Hindlimb muscle (tissue), 1 donor: Measurements from ENCODE around the gene TADA3. TPM values are rescaled to one million over a fixed set of nuclear protein-coding genes. Genes with fewer than 3 reads are reported as not detected.
A peak's percentile ranks its signal among the peaks of the same experiment; 100 is the strongest.
"Not testable (repeated sequence)": the region's sequence is repeated elsewhere in the genome, so short reads cannot be mapped to it uniquely, and the experiment has no call there.

Experiments
- DNase-seq: peaks from one replicate; pipeline ENCODE4 v3.0.0-alpha.2; 2013
- polyA plus RNA-seq: library from polyadenylated mRNA; unstranded; fragments of 120-200 nt; gene quantifications from one replicate; pipeline ENCODE4 v1.2.1, GENCODE V29; 2013; ENCODE audit not compliant: insufficient read length

The TADA3 gene
- polyA plus RNA-seq, 1 donor = 68.8 TPM

DNA sequence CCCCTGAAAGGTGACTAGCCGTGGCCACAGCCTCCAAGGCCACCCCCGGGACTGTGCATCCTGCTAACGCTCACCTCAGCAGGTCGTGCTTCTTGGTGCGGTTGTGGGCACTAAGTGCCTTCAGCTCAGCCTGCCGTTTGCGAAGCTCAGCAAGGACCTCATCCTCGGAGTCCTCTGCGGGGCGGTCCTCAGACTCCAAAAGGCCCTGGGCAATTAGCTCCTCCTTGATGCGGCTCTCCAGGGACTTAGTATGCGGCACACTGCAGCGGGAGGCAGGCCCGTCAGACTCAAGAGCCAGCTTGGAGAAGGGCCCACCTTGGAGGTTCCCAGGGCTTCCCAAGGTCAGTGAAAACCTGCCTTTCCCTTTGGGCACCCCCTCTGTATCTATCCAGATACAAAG, 8.3 kb downstream of the TADA3 start:
- DNase-seq = no peak

DNA sequence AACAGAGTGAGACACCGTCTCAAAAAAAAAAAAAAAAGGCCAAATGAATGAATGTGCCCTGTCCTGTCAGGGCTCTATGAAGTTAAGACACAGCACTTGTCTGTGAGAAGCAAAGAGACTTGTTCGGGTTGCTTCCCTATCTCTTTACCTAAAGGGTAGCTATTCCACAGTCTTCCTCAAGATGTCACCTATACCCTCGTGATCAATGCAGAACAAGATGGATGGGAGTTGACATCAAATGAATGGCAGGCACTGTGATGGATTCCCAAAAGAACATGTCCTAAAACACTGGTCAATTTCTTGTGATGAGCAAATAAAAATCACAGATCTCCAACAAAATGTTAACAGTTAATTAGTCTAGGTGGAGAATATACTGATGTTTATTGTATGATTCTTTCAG, 9.5 kb downstream of the TADA3 start:
- no peak for DNase-seq

DNA sequence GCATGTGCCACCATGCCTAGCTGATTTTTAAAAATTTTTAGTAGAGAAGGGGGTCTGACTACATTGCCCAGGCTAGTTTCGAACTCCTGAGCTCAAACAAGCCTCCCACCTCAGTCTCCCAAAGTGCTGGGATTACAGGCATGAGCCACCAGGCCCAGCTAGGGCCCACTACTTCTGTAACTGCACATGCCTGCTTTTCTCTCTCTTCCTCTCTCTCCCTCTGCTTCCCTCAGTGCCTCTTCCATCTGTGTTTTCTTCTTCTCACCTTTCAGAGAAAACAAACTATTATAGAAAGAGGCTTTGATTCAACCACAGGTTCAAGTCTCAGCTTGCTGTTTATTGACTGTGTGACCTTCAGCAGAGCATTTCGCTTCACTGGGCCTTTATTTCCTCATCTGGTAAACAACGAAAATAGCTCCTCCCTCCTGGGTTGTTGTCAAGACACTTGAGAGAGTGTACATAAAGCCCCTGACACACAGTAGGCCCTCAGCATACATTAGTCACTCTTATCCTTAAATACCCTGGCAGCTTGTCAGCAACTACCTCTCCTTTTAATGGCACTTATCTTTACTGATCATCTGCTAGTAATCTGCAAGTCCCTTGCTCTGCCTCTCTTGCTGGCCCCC, 10.2 kb downstream of the TADA3 start:
- no peak for DNase-seq

GRCh38 chr3:9781551-9781950, 10.7 kb downstream of the TADA3 start:
- DNase-seq = no peak

GRCh38 chr3:9780910-9781309, 11.4 kb downstream of the TADA3 start:
- DNase-seq = no peak

DNA sequence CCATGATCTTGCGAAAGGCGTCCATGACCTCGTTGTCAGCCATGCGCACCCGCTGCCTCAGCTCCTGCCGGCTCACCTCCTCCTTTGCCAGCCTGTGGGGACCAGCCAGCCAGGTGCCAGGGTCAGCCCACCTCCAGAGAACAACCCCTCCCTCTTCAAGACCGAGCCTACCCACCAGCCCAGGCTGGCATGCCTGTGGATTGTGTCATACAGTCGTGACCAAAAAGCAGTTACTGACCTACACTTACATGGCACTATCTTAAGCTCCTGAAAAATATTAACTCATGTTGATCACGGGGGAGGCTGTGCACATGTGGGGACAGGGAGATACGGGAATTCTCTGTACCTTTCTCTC, 11.8 kb downstream of the TADA3 start:
- DNase-seq = no peak

DNA sequence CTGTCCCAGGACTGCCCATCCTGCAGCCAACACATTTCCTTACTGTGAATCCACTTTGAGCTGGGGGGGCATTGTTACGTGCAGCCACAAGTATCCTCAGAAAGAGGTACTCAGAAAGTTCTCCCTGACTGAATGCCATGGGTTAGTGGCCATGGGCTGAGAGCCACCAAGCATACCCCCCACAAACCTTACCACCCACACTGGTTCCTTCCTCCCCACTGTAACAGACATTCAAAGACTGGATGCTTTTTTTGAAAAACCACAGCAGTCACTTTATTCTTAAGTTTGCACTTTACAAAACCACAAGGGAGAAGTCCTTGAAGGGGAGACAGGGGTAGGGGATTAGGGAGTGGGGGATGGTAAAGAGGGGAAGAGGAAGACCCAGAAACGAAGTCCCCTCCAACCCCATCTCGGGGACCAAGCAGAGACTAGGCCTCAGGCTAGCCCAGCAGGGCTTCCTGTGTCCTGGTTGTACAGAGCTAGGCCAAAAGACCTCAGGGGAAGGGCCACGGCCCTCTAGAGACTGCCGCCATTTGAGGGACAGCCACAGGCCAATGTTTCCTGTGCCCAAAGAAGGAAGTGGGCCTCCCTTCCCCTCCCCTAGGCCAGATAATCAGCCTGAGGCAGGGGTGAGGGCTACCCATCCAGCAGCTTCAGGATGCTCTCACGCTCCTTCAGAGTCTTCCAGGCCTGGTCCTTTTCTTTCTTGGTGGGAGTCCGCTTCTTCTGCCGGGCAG, 12.4 kb downstream of the TADA3 start:
- DNase-seq = no peak

- DNase-seq = no peak
These were observed 13.1 kb downstream of the TADA3 start for GRCh38 chr3:9779075-9779593.

DNA sequence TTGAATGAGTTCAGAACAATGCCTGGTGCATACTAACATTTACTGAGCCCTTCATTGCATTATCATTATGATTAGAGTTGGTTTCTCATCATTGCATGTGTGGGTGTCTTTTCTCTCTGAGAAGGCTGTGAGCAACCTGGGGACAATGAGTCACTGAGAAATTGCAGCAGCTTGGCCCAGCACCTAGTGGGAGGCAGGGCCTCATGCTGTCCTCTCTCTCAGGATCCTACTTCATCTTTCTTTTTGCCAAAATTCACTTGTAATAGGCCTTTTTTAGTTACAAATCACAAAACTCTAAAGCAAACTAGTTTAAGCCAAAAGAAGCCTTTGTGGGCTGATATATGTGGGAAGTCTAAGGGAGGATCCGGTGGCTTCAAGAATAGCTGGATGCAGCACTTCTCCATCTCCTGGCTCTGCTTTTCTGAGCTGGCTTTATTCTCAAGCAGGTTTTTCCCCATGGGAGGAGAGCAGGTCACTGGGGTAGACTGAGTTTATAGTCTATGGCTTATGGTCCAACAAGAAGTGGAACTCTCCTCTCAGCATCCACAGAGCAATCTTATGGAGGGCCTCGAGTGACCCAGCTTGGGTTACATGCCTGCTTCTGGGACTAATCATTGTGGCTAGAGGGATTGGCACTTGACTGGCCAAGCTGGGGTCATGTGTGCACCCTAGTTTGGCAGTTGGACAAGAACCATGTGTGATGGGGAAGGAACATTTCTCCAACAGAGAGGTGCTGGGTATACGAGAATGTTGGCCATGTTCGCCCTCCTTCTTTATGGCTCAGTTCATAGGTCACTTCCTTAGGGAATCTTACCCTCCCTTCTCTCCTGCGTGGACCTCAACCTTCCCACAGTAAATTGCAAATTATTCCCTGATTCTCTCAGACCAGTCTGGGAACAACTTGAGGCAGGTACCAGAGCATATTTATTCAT, 13.9 kb downstream of the TADA3 start:
- no peak for DNase-seq

- DNase-seq = no peak
These were observed 14.6 kb downstream of the TADA3 start for GRCh38 chr3:9777694-9778021.

DNA sequence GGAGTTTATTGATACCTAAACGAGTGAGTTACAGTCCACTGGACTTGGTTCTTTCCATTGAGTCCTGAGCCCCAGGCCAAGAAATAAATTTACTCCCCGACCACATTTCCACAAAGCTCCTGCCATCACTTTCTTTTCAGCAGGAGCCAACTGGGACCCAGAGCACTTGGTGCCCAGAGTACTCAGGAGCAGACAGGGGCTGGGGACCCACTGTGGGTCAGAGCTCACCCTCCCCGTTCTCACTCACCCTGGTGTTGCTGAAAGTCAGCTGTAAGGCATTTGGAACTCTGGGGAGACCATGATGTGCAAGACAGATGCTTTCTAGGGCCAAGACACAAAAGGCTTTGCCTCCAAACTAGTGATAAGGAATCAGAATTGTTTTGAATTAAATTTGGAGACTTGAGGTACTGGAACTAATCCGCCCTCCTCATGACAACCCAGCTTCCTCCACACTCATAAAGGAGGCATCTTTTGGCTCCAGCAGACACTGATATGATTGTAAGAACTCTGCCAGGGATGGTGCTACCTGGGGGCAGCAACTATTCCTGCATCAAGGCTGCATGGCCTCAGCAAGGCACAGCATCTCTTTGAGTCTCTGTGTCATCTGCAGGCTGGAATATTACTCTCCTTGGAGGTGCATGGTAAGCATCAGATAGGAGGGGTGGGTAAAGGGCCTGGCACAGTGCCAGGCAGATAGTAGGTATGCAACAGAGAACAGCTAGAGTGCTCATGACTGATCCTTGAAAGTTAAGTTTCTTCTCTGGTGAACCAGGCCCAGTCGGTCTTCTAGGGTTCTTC, 15.2 kb downstream of the TADA3 start:
- no peak for DNase-seq

DNA sequence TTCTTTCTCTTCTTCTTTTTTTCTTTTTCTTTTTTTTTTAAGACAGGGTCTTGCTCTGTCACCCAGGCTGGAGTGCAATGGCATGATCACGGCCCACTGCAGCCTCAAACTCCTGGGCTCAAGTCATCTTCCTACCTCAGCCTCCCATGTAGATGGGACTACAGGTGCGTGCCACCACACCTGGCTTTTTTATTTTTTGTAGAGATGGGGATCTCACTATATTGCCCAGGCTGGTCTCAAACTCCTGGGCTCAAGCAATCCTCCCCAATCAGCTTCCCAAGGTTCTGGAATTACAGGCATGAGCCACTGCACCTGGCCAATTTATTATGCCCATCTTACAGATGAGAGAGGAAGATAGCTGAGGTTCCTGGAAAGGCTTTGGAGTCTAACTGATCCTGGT, 21.3 kb downstream of the TADA3 start:
- DNase-seq = not testable (repeated sequence)

GRCh38 chr3:9770276-9770812, 21.9 kb downstream of the TADA3 start:
- peak; percentile 69 for DNase-seq

GRCh38 chr3:9769426-9770275, 22.6 kb downstream of the TADA3 start, which contains the start of gene CAMK1:
Gene CAMK1 (minus strand): TSS chr3:9769947. CDS start chr3:9767749, 2,198 bp downstream.
- DNase-seq = peak; percentile 85

GRCh38 chr3:9769012-9769411, 23.3 kb downstream of the TADA3 start:
- no peak for DNase-seq

GRCh38 chr3:9768141-9768775, 24.0 kb downstream of the TADA3 start:
- DNase-seq = no peak

DNA sequence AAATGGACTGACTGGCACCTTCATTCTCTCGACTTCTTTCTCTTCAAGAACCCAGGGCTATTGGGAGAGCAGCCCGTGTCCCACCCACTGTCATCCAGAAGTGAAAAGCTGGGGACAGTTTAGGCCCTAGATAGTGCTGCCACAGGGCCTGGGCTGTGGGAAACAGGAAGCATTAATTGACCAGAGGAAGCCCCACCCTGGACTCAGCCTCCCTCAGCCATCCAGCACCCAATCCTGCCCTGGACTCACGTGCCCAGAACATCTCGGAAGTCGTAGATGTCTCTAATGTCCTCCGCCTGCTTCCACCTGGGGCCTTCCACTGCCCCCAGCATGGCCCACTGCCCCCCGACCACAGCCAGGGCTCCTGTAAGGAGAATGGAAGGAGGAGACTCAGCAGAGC, 24.9 kb downstream of the TADA3 start:
- no peak for DNase-seq

DNA sequence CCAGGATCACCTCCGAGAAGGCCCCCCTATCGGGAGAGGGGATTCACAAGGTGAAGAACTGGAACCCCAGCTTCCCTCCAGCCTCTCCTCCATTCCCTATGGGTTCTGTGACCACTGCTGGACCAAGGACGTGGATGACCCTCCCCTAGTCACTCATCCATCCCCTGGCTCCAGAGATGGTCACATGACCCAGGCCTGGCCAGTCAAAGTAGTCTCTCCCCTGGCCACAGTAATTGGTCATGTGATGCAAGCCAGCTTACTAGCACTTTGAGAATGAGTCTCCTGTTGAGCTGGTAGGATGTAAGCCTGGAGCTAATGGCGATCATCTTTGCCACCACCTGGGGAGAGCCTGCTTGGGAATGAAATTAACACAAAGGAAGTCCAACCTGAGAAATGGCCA, 26.4 kb downstream of the TADA3 start:
- DNase-seq = no peak

GRCh38 chr3:9762871-9763270, 29.4 kb downstream of the TADA3 start:
- no peak for DNase-seq

DNA sequence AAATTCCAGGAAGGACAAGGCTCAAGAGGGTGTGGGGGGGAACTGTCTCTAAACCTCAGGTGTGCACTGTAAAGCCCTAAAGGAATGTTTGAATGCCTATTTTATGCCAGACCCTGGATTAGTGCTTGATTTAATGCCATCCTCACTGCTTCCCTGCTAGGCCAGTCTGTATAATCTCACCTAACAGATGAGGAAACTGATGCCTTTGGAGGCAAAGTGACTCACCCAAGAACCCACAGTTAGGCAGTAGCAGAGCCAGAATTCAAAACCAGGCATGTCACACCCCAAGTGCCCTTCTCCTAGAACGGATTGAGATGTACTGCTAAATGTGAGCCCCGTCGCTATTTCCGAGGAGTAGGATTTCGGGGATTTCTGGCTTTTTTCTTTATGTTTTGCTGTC, 30.4 kb downstream of the TADA3 start:
- DNase-seq = no peak
